ENCODE measurements around the gene TNIP1.

The TNIP1 gene

GRCh38 chr5:151022511-151023018 is 58.3 kb downstream of the TNIP1 start:
- peak; percentile 14 for DNase-seq (ENCODE audit: low read depth)

GRCh38 chr5:151021746-151022145 is 59.1 kb downstream of the TNIP1 start:
- DNase-seq (ENCODE audit: low read depth) = no peak

DNA sequence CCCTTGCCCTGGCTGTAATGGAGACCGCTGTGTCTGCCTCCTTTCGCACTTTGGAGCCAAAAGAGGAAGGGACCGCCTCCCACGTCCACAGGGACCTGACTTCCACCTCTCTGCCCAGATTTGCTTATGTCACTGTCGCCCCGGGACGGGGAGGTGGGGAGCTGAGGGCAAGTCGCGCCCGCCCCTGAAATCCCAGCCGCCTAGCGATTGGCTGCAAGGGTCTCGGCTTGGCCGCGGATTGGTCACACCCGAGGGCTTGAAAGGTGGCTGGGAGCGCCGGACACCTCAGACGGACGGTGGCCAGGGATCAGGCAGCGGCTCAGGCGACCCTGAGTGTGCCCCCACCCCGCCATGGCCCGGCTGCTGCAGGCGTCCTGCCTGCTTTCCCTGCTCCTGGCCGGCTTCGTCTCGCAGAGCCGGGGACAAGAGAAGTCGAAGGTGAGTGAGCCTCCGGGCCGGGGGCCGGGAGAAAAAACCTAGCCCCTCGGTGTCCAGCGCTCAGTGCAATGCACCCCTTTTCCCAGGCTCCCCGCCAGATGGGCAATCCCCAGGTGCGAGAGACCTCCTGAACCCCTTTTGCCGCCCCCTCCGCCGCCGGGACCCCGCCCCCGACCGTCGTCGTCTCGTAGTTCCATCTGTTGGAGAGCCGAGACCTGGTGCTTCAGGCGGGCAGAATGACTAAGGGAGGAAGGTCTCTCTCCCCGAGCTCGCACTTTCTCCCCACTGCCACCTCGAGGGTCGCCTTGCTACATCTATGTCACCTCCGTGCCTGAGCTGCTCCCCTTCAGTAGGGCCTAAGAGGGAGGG is 60.3 kb downstream of the TNIP1 start, which contains the start of gene GPX3:
TSS of gene GPX3 (plus strand) at position 288 of the 807 bp plus-strand sequence. CDS start at position 352, 64 bp downstream.
- peak; percentile 15 for DNase-seq (ENCODE audit: low read depth)

GRCh38 chr5:151019331-151019730 is 61.5 kb downstream of the TNIP1 start:
- DNase-seq (ENCODE audit: low read depth) = no peak

DNA sequence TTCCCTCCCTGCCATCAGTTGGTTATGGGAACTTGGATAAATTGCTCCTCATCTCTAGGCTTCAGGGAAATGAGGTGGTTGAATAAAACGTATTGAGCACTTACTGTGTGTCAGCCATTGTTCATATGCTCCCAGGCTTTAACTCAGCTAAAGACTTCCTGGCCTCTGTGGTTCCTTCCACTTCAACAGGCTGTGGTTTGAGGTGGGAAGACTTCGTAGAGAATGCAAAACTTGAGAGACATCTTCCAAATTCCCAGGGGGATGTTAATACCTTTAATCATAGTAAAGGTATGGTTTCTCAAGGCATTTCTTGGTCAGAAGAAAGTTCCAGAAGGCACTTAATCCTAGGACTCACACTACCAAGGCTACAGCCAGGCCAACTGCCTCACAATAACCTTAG is 62.0 kb downstream of the TNIP1 start:
- no peak for DNase-seq (ENCODE audit: low read depth)

DNA sequence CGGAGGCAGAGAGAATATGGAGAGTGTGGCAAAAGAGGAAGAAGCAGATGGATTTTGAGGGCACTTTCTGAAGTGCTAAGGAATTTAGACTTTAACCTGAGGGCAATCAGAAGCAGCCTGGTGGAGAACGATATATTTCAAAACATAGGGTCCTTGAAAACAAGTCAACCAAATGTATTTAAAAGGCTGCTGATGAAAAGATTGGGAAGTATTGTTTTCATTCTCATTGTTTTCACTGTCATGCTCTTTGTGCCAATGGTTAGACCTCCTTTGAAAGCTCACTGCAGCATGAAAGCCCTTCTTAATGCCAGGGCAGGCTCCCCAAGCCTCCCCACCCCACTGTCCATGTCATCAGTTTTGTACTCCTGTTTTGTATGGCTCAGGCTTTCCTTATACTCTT is 62.9 kb downstream of the TNIP1 start:
- DNase-seq (ENCODE audit: low read depth) = no peak

- DNase-seq (ENCODE audit: low read depth) = no peak
These were observed 64.1 kb downstream of the TNIP1 start for GRCh38 chr5:151016700-151017099.

- peak; percentile 13 for DNase-seq (ENCODE audit: low read depth)
These were observed 64.8 kb downstream of the TNIP1 start for GRCh38 chr5:151015974-151016587.

GRCh38 chr5:151014680-151015343 is 66.0 kb downstream of the TNIP1 start:
- DNase-seq (ENCODE audit: low read depth) = no peak

DNA sequence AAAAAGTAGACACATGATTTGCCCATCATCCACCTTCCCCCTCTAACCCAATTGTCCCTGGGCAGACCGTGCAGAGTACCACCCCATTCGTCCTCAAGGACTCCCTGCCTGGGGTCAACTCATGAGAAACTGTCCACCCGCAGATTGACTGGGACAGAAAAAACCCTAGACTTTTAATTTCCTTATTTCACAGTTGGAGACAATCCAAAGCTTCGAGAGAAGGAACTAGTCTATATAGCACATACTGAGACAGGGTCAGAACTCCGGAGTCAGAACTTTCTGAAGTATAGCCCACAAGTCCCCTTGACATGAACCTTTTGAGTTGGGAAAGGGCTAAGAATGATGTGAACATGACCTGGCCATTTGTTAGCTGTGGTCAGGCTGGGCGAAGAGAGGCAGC is 68.0 kb downstream of the TNIP1 start:
- no peak for DNase-seq (ENCODE audit: low read depth)

DNA sequence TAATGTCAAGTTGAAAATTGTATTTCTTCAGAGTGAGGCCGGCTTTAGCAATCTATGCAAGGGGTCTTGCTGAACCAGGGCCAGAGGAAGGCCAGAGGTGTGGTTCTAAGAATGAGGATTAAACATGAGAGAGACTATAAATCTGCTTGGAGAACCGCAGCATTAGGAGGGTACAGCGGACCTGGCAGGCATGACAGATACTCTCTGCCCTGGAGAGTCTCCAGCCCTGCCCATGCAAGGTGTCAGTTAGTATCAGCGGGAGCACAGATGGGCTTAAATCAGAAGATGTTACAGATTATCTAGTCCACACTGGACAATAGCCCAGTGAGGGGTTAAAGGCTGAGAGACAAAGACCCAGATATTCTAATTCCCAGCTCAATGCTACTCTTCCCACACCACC is 71.9 kb downstream of the TNIP1 start:
- no peak for DNase-seq (ENCODE audit: low read depth)

DNA sequence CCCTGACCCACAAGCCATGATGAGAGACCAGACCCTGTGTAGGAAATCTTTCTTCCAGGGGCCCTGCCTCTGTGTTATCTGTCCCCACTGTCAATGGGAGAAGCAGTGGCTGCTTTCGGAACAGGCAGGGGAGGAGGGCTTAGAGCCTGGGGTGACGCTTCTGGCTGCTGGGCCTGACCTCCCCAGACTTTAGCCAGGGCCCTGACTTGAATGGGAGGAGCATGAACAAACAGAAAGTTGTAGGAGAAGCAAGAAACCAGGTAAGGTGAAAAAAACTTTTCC is 72.7 kb downstream of the TNIP1 start:
- DNase-seq (ENCODE audit: low read depth) = no peak

GRCh38 chr5:151007430-151008209 is 73.2 kb downstream of the TNIP1 start:
- DNase-seq (ENCODE audit: low read depth) = no peak

GRCh38 chr5:151006704-151007334 is 74.0 kb downstream of the TNIP1 start:
- no peak for DNase-seq (ENCODE audit: low read depth)

GRCh38 chr5:151005950-151006576 is 74.8 kb downstream of the TNIP1 start:
- peak; percentile 40 for DNase-seq (ENCODE audit: low read depth)

- peak; percentile 33 for DNase-seq (ENCODE audit: low read depth)
These were observed 75.5 kb downstream of the TNIP1 start for GRCh38 chr5:151005187-151005949.

DNA sequence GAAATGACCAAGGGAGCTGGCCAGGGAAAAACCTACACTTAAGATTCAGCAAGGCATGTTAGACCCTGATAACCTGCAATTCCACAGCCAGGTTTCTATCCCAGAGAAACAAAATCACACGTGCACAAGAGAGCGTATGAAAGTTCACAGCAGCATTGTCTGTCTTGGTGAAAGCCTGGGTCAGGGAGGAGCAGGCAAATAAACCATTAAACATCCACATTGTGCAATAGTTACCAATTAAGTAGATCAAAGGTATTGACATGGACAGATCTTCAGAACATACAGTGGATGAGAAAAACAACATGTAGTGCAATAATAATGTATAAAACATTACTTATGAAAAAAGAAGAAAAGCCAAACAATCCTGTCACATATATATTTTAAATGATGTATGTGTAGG is 76.3 kb downstream of the TNIP1 start:
- no peak for DNase-seq (ENCODE audit: low read depth)

DNA sequence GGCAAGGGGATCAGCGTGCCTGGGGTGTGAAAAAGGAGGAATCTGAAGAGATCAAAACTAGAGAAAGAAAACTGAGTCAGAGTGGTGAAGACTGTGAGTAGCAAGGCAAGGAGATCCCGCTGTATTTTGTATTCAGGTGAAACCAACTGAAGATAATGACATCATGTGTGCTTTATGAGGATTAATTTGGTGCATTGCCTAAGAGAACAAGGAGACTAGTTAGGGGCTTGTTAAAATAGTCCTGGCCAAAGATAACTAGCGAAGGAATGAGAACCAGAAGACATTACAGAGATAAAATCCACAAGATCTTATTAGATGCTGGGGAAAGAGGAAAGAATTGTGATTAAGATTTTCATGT is 77.4 kb downstream of the TNIP1 start:
- DNase-seq (ENCODE audit: low read depth) = no peak

DNA sequence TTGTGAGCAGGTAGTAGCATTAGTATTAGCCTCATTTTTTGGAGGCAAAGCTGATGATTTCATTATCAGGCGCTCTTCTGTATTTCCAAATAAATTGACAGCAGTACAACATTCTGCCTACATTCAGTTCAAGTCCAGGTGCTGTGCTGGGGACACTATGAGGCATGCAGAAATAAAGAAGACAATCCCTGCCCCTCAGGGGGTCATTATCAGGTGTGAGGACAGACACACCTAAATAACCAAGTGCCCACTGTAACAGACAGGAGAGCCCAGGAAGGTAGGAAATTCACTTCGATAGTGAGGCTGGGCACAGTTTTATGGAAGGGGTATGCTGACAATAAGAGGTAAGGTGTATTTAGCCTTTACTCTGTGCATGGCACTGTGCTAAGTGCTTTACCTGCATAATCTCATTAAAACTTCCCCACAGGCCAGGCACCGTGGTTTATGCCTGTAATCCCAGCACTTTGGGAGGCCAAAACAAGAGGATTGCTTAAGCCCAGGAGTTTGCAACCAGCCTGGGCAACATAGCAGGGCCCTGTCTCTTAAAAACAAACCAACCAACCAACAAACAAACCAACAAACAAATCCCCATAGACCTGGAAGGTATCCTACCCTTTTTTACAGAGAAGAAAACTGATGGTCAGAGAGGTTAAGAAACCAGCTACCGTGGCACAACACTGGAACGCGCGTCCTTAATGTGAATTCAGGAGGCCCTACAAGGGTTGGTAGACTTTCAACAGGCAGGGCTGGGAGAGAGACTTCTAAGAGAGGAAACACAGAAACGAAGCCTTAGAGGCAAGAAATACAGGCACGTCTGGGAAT is 77.9 kb downstream of the TNIP1 start:
- DNase-seq (ENCODE audit: low read depth) = no peak

DNA sequence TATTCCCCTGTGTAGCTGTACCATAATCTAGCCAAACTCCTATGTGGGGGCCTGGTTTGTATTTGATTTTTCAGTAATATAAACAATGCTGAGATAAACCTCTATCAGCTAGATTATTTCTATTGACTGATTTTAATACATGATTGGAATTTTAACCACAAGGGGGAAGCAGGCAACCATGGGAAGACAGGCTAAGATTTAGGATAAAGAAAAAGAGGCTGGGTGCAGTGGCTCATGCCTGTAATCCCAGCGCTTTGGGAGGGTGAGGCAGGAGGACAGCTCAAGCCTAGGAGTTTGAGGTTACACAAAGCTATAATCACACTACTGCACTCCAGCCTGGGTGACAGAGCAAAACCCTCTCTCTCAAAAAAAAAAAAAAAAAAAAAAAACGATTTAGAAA is 78.6 kb downstream of the TNIP1 start:
- peak; percentile 21 for DNase-seq (ENCODE audit: low read depth)
